Lower lobe of right lung (tissue), 2 donors: Measurements from ENCODE around the gene MRPS9. TPM values are rescaled to one million over a fixed set of nuclear protein-coding genes. Genes with fewer than 3 reads are reported as not detected.

Experiments
- ATAC-seq, 2 donors: fragments of 200-7000 bp; cut with Tn5 transposase; one replicate each; pipeline ENCODE4 v1.9.1; 2020 to 2022; ENCODE audit warnings: mild to moderate bottlenecking in 2 of 2, moderate library complexity in 2 of 2
- DNase-seq: peaks from one replicate; pipeline ENCODE4 v3.0.0-alpha.2; 2020
- H3K27ac ChIP-seq: fragments of 200-600 bp; one replicate; pipeline ENCODE4 v1.8.0; 2022
- H3K27me3 ChIP-seq: fragments of 200-600 bp; one replicate; pipeline ENCODE4 v1.8.0; 2022; ENCODE audit warnings: low read depth
- H3K36me3 ChIP-seq: fragments of 200-600 bp; one replicate; pipeline ENCODE4 v1.8.0; 2022; ENCODE audit warnings: mild to moderate bottlenecking
- H3K4me1 ChIP-seq: fragments of 200-600 bp; one replicate; pipeline ENCODE4 v1.8.0; 2022
- H3K4me3 ChIP-seq: fragments of 200-600 bp; one replicate; pipeline ENCODE4 v1.8.0; 2022; ENCODE audit warnings: mild to moderate bottlenecking
- H3K9me3 ChIP-seq: fragments of 200-600 bp; one replicate; pipeline ENCODE4 v1.8.0; 2022
- CTCF ChIP-seq: fragments of 200-600 bp; IDR thresholded peaks from one replicate; pipeline ENCODE4 v1.8.0; 2022; ENCODE audit warnings: antibody characterized with exemption, mild to moderate bottlenecking
- intact Hi-C: fragments of 100-400 bp; cut with DNase I; formaldehyde crosslinking; loops from one replicate; pipeline ENCODE4 v1.11.0; 2022
- total RNA-seq: library from RNA; stranded (reverse); fragmentation: NEBNext Ultra II Directional; extraction: Animal tissue kit (Norgen Biotek cat#: 25700); gene quantifications from one replicate; pipeline ENCODE4 v1.2.1, GENCODE V29; 2021
- donor health status: DM: no; HTN: yes; CAD: no; lungs with severe emphysema.

Gene MRPS9
- total RNA-seq, 1 donor from 2014 or later, result 15.1 TPM

- Histone ChIP-seq H3K36me3 (peaks cover 3% of the 10 kb centered on the region), H3K4me1 (no peaks in the 10 kb centered on the region), H3K27ac (no peak overlapping the region), H3K4me3 (no peak overlapping the region), H3K9me3 (no peaks in the 10 kb centered on the region), H3K27me3 (no peaks in the 10 kb centered on the region)
- ATAC-seq, result no peak
- TF ChIP-seq CTCF, result no peak
- DNase-seq, result no peak
- intact Hi-C loops, result no loop called here
Observed at GRCh38 chr2:105070010-105070865, 32.4 kb downstream of the MRPS9 start.

- H3K27me3 ChIP-seq, result no peaks in the 10 kb centered on the region
- TF ChIP-seq CTCF, result no peak
- DNase-seq, result no peak
- H3K4me3 ChIP-seq, result no peak overlapping the region
- intact Hi-C loops, result no loop called here
- no peak overlapping the region for H3K27ac ChIP-seq
- peaks cover 3% of the 10 kb centered on the region for H3K36me3 ChIP-seq
- no peak for ATAC-seq
- H3K4me1 ChIP-seq, result no peaks in the 10 kb centered on the region
- H3K9me3 ChIP-seq, result no peaks in the 10 kb centered on the region
Observed at GRCh38 chr2:105071379-105071778, 33.5 kb downstream of the MRPS9 start.

GRCh38 chr2:105072039-105072438 lies 34.2 kb downstream of the MRPS9 start:
- ATAC-seq (no peak), DNase-seq (no peak)
- H3K9me3 ChIP-seq, result no peaks in the 10 kb centered on the region
- no peaks in the 10 kb centered on the region for H3K4me1 ChIP-seq
- no peak overlapping the region for H3K4me3 ChIP-seq
- no peaks in the 10 kb centered on the region for H3K27me3 ChIP-seq
- no peak for TF ChIP-seq CTCF
- intact Hi-C loops, result no loop called here
- peaks cover 3% of the 10 kb centered on the region for H3K36me3 ChIP-seq
- H3K27ac ChIP-seq, result no peak overlapping the region

GRCh38 chr2:105073591-105073990 lies 35.7 kb downstream of the MRPS9 start:
- Histone ChIP-seq H3K9me3 (no peaks in the 10 kb centered on the region), H3K4me1 (no peaks in the 10 kb centered on the region), H3K4me3 (no peak overlapping the region), H3K27me3 (no peaks in the 10 kb centered on the region), H3K36me3 (peaks cover 3% of the 10 kb centered on the region), H3K27ac (no peak overlapping the region)
- intact Hi-C loops, result no loop called here
- no peak for TF ChIP-seq CTCF
- no peak for ATAC-seq
- DNase-seq, result no peak

- peaks cover 3% of the 10 kb centered on the region for H3K36me3 ChIP-seq
- no peaks in the 10 kb centered on the region for H3K4me1 ChIP-seq
- no peak for DNase-seq
- no peaks in the 10 kb centered on the region for H3K9me3 ChIP-seq
- no peak overlapping the region for H3K4me3 ChIP-seq
- TF ChIP-seq CTCF, result no peak
- intact Hi-C loops, result no loop called here
- no peak overlapping the region for H3K27ac ChIP-seq
- ATAC-seq, result no peak
- no peaks in the 10 kb centered on the region for H3K27me3 ChIP-seq
Observed at GRCh38 chr2:105076121-105076520, 38.3 kb downstream of the MRPS9 start.
